Measurements from ENCODE around the gene RMP24.

RMP24 gene

DNA sequence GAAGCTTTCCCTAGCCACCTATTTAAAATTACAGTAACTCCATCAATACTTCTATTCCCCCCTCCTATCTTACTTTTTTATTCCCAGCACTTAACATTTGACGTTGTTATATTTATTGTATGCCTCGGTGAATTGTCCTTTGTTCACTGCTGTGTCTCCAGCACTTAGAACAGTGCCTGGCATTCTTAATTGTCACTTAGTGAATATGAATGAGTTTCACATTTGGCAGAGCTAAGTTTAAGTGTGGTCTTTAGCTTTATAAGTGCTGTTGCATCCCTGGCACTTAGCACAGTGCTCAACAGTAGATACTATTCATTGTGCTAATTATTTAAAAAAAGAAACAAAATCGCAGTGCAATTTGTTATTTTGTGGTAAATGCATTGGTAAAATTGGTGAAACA, 1.7 kb downstream of the RMP24 start:
- peak overlapping the region in 6 of 7 donors; percentile 44 to 98 (median 96) for H3K27ac Mint-ChIP-seq
- H3K9me3 Mint-ChIP-seq: peaks cover 0 to 1% (median 0%) of the 10 kb centered on the region in 8 donors
- peaks cover 39 to 50% (median 44%) of the 10 kb centered on the region in 4 donors for H3K4me1 Mint-ChIP-seq
- no peaks in the 10 kb centered on the region for H3K27me3 Mint-ChIP-seq
- intact Hi-C loops (cut with micrococcal nuclease): loop anchor here (5.0 kb wide), 2 partner anchors 682 to 997 kb away; partner anchors contain the start of gene ZSCAN30
- Histone ChIP-seq H3K4me3 (ENCODE audit: low read length in 2 of 2) (no peak overlapping the region), H3K27me3 (ENCODE audit: insufficient read depth, low read length) (no peaks in the 10 kb centered on the region), H3K9me3 (ENCODE audit: control insufficient read depth in 1 of 2, low read length in 2 of 2) (no peaks in the 10 kb centered on the region), H3K27ac (ENCODE audit: low read depth, low read length) (peak overlapping the region; percentile 3), H3K36me3 (ENCODE audit: insufficient read depth, low read length) (peaks cover 39% of the 10 kb centered on the region), H3K4me1 (ENCODE audit: insufficient read depth, low read length) (peaks cover 41% of the 10 kb centered on the region)
- ChIA-PET POLR2A (ENCODE audit: partially characterized antibody) (interaction anchor here (2.8 to 4.0 kb wide), 2 partner anchors 93 to 156 kb away, joined by 17 to 31 read pairs; partner anchors contain the start of genes ELP2, RPRD1A and SLC39A6), CTCF (ENCODE audit: partially characterized antibody) (interaction anchor here (2.2 kb wide), 2 partner anchors 10 to 43 kb away, joined by 6 read pairs; no protein-coding TSS in a partner anchor)
- DNase-seq: no peak
- H3K4me3 Mint-ChIP-seq: peak overlapping the region; percentile 85 to 98 (median 95)
- peaks cover 30 to 56% of the 10 kb centered on the region in 2 donors for H3K36me3 Mint-ChIP-seq

DNA sequence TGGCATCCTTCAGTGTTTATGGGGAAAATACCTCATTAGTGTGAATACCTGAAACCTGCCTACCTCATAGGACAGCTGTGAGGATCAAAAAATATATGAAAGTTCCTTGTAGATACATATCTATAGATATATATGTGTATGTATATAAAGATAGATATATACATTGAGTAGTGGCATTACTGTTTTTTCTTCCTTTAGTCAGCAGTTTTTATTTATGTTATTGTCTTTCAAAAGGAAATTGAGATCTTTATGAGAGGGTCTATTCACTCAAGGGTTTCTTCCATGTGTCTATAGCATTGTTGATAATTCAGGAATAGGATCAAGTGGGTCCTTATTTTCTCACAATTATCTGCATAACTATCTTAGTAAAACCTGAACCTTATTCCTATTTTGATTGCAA, 6.6 kb downstream of the RMP24 start:
- Mint-ChIP-seq H3K27ac (peak overlapping the region in 1 of 7 donors; percentile 17), H3K4me3 (no peak overlapping the region), H3K4me1 (peaks cover 11 to 18% (median 15%) of the 10 kb centered on the region in 4 donors), H3K9me3 (peaks cover 0 to 2% (median 0%) of the 10 kb centered on the region in 8 donors), H3K27me3 (no peaks in the 10 kb centered on the region), H3K36me3 (peaks cover 58 to 68% of the 10 kb centered on the region in 2 donors)
- intact Hi-C loops (cut with micrococcal nuclease): no loop called here
- peaks cover 54% of the 10 kb centered on the region for H3K36me3 ChIP-seq (ENCODE audit: insufficient read depth, low read length)
- ChIA-PET CTCF (ENCODE audit: partially characterized antibody) (no interaction called here), POLR2A (ENCODE audit: partially characterized antibody) (no interaction called here)
- no peaks in the 10 kb centered on the region for H3K9me3 ChIP-seq (ENCODE audit: control insufficient read depth in 1 of 2, low read length in 2 of 2)
- H3K27me3 ChIP-seq (ENCODE audit: insufficient read depth, low read length): no peaks in the 10 kb centered on the region
- H3K4me3 ChIP-seq (ENCODE audit: low read length in 2 of 2): no peak overlapping the region
- H3K27ac ChIP-seq (ENCODE audit: low read depth, low read length): no peak overlapping the region
- DNase-seq: no peak
- H3K4me1 ChIP-seq (ENCODE audit: insufficient read depth, low read length): peaks cover 8% of the 10 kb centered on the region

DNA sequence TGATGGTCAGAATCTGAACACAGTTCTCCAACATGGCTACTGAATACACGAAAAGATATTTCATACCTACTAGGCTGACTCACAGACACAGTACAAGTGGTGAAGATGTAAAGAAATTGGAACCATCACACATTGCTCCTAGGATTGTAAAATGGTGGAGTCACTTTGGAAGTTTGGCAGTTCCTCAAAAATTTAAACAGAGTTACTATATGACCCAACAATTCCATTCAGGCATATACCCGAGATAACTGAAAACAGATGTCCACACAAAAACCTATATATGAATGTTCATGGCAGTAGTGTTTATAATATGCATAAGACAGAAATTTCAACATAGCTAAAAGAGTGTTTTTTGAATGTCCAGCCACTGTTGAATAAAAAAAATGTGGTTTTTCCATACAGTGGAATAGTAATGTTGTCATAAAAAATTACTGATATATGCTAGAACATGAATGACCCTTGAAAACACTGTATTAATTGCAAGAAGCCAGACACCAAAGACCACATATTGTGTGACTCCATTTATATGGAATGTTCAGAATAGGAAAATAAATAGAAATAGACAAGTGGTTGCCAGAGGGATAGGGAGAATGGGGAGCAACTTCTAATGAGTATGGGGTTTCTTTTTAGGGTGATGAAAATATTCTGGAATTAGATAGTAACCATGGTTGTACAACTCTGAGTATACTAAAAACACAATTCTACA, 10.1 kb downstream of the RMP24 start:
- Histone ChIP-seq H3K27me3 (ENCODE audit: insufficient read depth, low read length) (no peaks in the 10 kb centered on the region), H3K27ac (ENCODE audit: low read depth, low read length) (no peak overlapping the region), H3K9me3 (ENCODE audit: control insufficient read depth in 1 of 2, low read length in 2 of 2) (no peaks in the 10 kb centered on the region), H3K4me3 (ENCODE audit: low read length in 2 of 2) (no peak overlapping the region), H3K36me3 (ENCODE audit: insufficient read depth, low read length) (peaks cover 30% of the 10 kb centered on the region), H3K4me1 (ENCODE audit: insufficient read depth, low read length) (no peaks in the 10 kb centered on the region)
- ChIA-PET POLR2A (ENCODE audit: partially characterized antibody) (no interaction called here), CTCF (ENCODE audit: partially characterized antibody) (no interaction called here)
- Mint-ChIP-seq H3K4me1 (peaks cover 0 to 5% (median 2%) of the 10 kb centered on the region in 4 donors), H3K27ac (peak overlapping the region in 1 of 7 donors; percentile 88), H3K36me3 (peaks cover 50% of the 10 kb centered on the region in 2 donors), H3K9me3 (peaks cover 0 to 2% (median 0%) of the 10 kb centered on the region in 8 donors), H3K4me3 (peak overlapping the region in 1 of 8 donors; percentile 7), H3K27me3 (no peaks in the 10 kb centered on the region)
- no peak for DNase-seq
- intact Hi-C loops (cut with micrococcal nuclease): no loop called here

DNA sequence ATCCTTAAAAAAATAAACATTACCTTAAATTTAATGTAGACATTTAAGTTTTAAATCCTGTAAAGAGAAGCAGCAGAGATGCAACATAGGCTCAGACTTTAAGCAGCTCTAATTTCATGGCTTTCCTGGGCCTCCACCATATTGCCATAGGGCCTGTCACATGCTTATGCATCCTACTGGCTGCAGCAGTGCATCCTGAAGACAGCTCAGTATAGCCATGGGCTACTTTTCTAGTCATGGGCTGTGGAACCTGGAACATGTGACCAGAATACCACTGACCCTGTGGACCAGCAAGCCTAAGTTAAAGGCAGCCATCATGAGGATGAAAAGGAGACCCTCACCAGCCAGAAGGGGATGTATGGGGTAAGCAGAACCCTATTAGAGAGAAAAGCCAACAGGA, 10.7 kb downstream of the RMP24 start:
- Histone ChIP-seq H3K36me3 (ENCODE audit: insufficient read depth, low read length) (peaks cover 24% of the 10 kb centered on the region), H3K9me3 (ENCODE audit: control insufficient read depth in 1 of 2, low read length in 2 of 2) (no peaks in the 10 kb centered on the region), H3K27me3 (ENCODE audit: insufficient read depth, low read length) (no peaks in the 10 kb centered on the region), H3K27ac (ENCODE audit: low read depth, low read length) (no peak overlapping the region), H3K4me3 (ENCODE audit: low read length in 2 of 2) (no peak overlapping the region), H3K4me1 (ENCODE audit: insufficient read depth, low read length) (no peaks in the 10 kb centered on the region)
- no peaks in the 10 kb centered on the region for H3K27me3 Mint-ChIP-seq
- intact Hi-C loops (cut with micrococcal nuclease): no loop called here
- H3K9me3 Mint-ChIP-seq: peaks cover 0 to 2% (median 0%) of the 10 kb centered on the region in 8 donors
- H3K4me3 Mint-ChIP-seq: no peak overlapping the region
- H3K27ac Mint-ChIP-seq: no peak overlapping the region
- no peak for DNase-seq
- peaks cover 0 to 2% (median under 1%) of the 10 kb centered on the region in 4 donors for H3K4me1 Mint-ChIP-seq
- peaks cover 45 to 47% of the 10 kb centered on the region in 2 donors for H3K36me3 Mint-ChIP-seq
- ChIA-PET CTCF (ENCODE audit: partially characterized antibody) (no interaction called here), POLR2A (ENCODE audit: partially characterized antibody) (no interaction called here)

DNA sequence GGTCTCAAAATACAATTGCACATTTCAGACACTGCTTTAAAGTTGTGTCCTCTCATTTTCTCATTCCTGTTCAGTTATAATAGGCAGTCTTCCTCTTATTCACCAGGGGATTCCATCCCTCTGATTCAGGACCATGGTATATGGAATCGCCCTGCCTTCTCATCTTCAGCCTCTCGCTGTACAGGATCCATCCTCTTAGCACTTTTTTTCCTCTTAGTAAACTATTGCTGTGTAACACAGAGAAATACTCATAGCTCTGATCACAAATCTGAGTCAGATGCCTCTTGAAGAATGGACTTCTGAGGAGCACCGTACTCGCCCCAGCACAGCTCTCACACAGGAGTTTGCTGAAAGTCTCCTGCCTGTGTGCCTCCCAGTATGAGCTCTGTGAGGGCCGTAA, 11.3 kb downstream of the RMP24 start:
- no peak overlapping the region for H3K27ac ChIP-seq (ENCODE audit: low read depth, low read length)
- peaks cover 0 to 2% (median 0%) of the 10 kb centered on the region in 8 donors for H3K9me3 Mint-ChIP-seq
- no peak overlapping the region for H3K4me3 Mint-ChIP-seq
- ChIA-PET POLR2A (ENCODE audit: partially characterized antibody) (interaction anchor here (1.1 kb wide), 1 partner anchor 11 kb away, joined by 3 read pairs; the partner anchor contains the start of gene RMP24), CTCF (ENCODE audit: partially characterized antibody) (interaction anchor here (1.5 kb wide), 1 partner anchor 9 kb away, joined by 6 read pairs; no protein-coding TSS in a partner anchor)
- no peaks in the 10 kb centered on the region for H3K4me1 Mint-ChIP-seq
- H3K9me3 ChIP-seq (ENCODE audit: control insufficient read depth in 1 of 2, low read length in 2 of 2): no peaks in the 10 kb centered on the region
- H3K4me3 ChIP-seq (ENCODE audit: low read length in 2 of 2): no peak overlapping the region
- H3K36me3 Mint-ChIP-seq: peaks cover 42 to 44% of the 10 kb centered on the region in 2 donors
- peaks cover 17% of the 10 kb centered on the region for H3K36me3 ChIP-seq (ENCODE audit: insufficient read depth, low read length)
- DNase-seq: no peak
- H3K4me1 ChIP-seq (ENCODE audit: insufficient read depth, low read length): no peaks in the 10 kb centered on the region
- no peaks in the 10 kb centered on the region for H3K27me3 Mint-ChIP-seq
- intact Hi-C loops (cut with micrococcal nuclease): no loop called here
- no peaks in the 10 kb centered on the region for H3K27me3 ChIP-seq (ENCODE audit: insufficient read depth, low read length)
- H3K27ac Mint-ChIP-seq: peak overlapping the region in 1 of 7 donors; percentile 24

DNA sequence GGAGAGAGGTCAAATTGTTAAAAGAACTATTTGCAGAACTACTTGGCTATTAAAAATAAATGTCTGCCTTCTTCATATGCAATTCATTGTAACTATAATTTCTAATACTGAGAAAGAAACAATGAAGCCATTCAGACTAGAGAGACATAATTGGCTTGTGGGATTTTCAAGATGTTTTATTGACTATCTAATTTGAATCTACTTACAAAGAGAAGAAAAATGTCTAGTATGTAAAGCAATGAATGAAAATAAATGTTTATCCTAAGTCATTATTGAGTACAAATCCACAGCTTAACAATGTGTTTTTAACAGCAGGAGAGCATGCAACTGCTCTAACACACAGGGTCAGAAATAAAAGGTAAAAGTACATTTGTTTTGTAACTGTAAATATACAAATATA, 19.2 kb downstream of the RMP24 start:
- ChIA-PET POLR2A (ENCODE audit: partially characterized antibody) (no interaction called here), CTCF (ENCODE audit: partially characterized antibody) (no interaction called here)
- Histone ChIP-seq H3K4me3 (ENCODE audit: low read length in 2 of 2) (no peak overlapping the region), H3K9me3 (ENCODE audit: control insufficient read depth in 1 of 2, low read length in 2 of 2) (no peaks in the 10 kb centered on the region), H3K27ac (ENCODE audit: low read depth, low read length) (no peak overlapping the region), H3K4me1 (ENCODE audit: insufficient read depth, low read length) (no peaks in the 10 kb centered on the region), H3K36me3 (ENCODE audit: insufficient read depth, low read length) (peaks cover 9% of the 10 kb centered on the region), H3K27me3 (ENCODE audit: insufficient read depth, low read length) (no peaks in the 10 kb centered on the region)
- no peak for DNase-seq
- no peaks in the 10 kb centered on the region for H3K9me3 Mint-ChIP-seq
- no peaks in the 10 kb centered on the region for H3K27me3 Mint-ChIP-seq
- H3K4me1 Mint-ChIP-seq: no peaks in the 10 kb centered on the region
- H3K36me3 Mint-ChIP-seq: peaks cover 15 to 27% of the 10 kb centered on the region in 2 donors
- intact Hi-C loops (cut with micrococcal nuclease): no loop called here
- H3K4me3 Mint-ChIP-seq: no peak overlapping the region
- no peak overlapping the region for H3K27ac Mint-ChIP-seq

DNA sequence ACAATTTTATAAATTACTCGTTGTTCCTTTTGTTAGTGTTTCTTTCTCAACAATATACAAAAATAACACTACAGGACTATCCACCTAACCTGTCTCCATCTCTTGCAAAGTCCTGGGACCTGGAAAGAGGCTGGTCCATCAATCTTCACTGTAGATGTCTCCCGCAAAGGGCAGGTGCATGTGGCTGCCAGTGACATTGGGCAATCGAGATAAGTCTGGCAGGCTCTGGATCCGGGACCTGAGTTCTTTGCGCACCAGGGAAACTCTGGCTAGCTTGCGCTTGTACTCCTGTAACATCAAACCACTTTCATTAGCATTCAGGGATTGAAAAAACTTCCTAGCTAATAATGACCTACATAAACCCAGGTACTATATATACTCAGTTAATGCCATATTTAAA, 20.5 kb downstream of the RMP24 start:
- intact Hi-C loops (cut with micrococcal nuclease): no loop called here
- peaks cover 9 to 21% of the 10 kb centered on the region in 2 donors for H3K36me3 Mint-ChIP-seq
- Histone ChIP-seq H3K4me1 (ENCODE audit: insufficient read depth, low read length) (no peaks in the 10 kb centered on the region), H3K36me3 (ENCODE audit: insufficient read depth, low read length) (peaks cover 9% of the 10 kb centered on the region), H3K4me3 (ENCODE audit: low read length in 2 of 2) (no peak overlapping the region), H3K27ac (ENCODE audit: low read depth, low read length) (no peak overlapping the region), H3K9me3 (ENCODE audit: control insufficient read depth in 1 of 2, low read length in 2 of 2) (no peaks in the 10 kb centered on the region), H3K27me3 (ENCODE audit: insufficient read depth, low read length) (no peaks in the 10 kb centered on the region)
- ChIA-PET POLR2A (ENCODE audit: partially characterized antibody) (no interaction called here), CTCF (ENCODE audit: partially characterized antibody) (interaction anchor here (2.2 kb wide), 1 partner anchor 24 kb away, joined by 10 read pairs; no protein-coding TSS in a partner anchor)
- no peaks in the 10 kb centered on the region for H3K27me3 Mint-ChIP-seq
- H3K4me1 Mint-ChIP-seq: no peaks in the 10 kb centered on the region
- no peak overlapping the region for H3K4me3 Mint-ChIP-seq
- no peaks in the 10 kb centered on the region for H3K9me3 Mint-ChIP-seq
- no peak for DNase-seq
- no peak overlapping the region for H3K27ac Mint-ChIP-seq
